ENCODE results near the gene SORCS1.

SORCS1 gene

DNA sequence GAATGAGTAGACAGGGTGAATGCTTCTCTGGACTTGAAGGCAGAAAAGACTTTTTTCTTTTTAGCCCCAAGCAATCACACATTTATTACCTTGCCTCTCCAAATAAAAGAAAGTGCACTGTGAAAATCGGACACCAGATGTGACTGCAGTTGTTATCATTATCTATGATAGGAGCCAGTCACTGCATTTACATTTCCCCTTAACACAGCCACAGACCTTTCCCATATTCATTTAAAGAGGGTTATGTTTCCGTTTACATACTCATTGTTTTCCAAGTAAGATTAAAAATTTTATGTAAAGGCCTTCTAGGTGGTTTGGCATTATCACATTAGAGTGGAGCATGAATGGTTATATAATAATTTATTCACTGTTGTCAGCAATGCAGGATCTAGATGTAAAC lies 586.8 kb downstream of the SORCS1 start:
- H3K4me3 ChIP-seq (ENCODE audit: low read length) = no peak overlapping the region
- DNase-seq (ENCODE audit: low read depth) = no peak
- TF ChIP-seq CTCF (conservative IDR thresholded peaks at IDR 0.05; ENCODE audit: low read depth, low read length) = no peak

DNA sequence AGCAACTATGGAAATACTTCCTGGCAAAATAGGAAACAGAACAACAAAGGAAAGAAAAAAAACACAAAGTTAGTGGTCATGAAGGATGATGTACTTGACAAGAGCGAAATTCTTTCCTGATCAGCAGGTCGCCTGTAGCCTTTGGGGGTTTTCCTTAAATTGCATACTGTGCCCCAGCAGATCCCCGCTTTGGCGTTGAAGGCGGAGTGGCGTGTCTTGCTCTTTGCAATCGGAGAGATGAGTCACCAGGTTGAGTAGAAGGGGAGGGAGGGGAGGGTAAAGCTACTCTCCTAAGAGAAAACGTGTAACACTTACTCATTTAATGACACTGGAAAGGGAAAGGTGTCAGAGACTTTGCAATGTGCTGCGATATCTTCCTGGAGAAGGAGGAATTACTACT lies 587.2 kb downstream of the SORCS1 start:
- no peak overlapping the region for H3K4me3 ChIP-seq (ENCODE audit: low read length)
- no peak for TF ChIP-seq CTCF (conservative IDR thresholded peaks at IDR 0.05; ENCODE audit: low read depth, low read length)

GRCh38 chr10:106576534-106576933 lies 588.0 kb downstream of the SORCS1 start:
- no peak for DNase-seq (ENCODE audit: low read depth)
- H3K4me3 ChIP-seq (ENCODE audit: low read length) = no peak overlapping the region
- TF ChIP-seq CTCF (conservative IDR thresholded peaks at IDR 0.05; ENCODE audit: low read depth, low read length) = no peak

More for the DNA sequence above, 587.2 kb downstream of the SORCS1 start:
- DNase-seq (ENCODE audit: low read depth) = no peak

- no peak for TF ChIP-seq CTCF (conservative IDR thresholded peaks at IDR 0.05; ENCODE audit: low read depth, low read length)
- DNase-seq (ENCODE audit: low read depth) = no peak
- no peak overlapping the region for H3K4me3 ChIP-seq (ENCODE audit: low read length)
These were observed 591.4 kb downstream of the SORCS1 start for GRCh38 chr10:106573106-106573505.

- no peak for DNase-seq (ENCODE audit: low read depth)
- peak; percentile 63 for TF ChIP-seq CTCF (conservative IDR thresholded peaks at IDR 0.05; ENCODE audit: low read depth, low read length)
- H3K4me3 ChIP-seq (ENCODE audit: low read length) = no peak overlapping the region
These were observed 593.1 kb downstream of the SORCS1 start for GRCh38 chr10:106571192-106571946.

DNA sequence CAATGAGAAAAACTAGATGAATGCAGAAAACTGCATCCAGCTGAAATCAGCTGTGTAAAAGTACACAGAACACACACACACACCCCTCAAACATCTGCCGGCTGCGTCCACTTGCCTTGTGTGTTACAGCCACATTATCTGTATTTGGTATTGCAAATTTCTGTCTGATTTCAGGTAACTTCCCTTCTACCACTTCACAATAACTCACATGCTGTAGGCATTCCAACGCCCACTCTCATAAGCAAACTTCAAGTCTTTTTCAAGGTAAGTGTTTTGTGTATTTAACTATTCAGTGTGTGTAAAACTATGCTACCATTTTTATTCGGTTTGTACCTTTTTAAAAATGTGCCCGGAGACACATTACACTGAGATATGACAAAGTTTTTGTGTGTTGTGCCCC lies 594.2 kb downstream of the SORCS1 start:
- TF ChIP-seq CTCF (conservative IDR thresholded peaks at IDR 0.05; ENCODE audit: low read depth, low read length) = no peak
- DNase-seq (ENCODE audit: low read depth) = no peak
- H3K4me3 ChIP-seq (ENCODE audit: low read length) = no peak overlapping the region

- TF ChIP-seq CTCF (conservative IDR thresholded peaks at IDR 0.05; ENCODE audit: low read depth, low read length) = no peak
- no peak for DNase-seq (ENCODE audit: low read depth)
- no peak overlapping the region for H3K4me3 ChIP-seq (ENCODE audit: low read length)
These were observed 596.9 kb downstream of the SORCS1 start for GRCh38 chr10:106567629-106568028.

All from retinal pigment epithelial cell (primary cell).